ENCODE data around the gene EHHADH.

The EHHADH gene

DNA sequence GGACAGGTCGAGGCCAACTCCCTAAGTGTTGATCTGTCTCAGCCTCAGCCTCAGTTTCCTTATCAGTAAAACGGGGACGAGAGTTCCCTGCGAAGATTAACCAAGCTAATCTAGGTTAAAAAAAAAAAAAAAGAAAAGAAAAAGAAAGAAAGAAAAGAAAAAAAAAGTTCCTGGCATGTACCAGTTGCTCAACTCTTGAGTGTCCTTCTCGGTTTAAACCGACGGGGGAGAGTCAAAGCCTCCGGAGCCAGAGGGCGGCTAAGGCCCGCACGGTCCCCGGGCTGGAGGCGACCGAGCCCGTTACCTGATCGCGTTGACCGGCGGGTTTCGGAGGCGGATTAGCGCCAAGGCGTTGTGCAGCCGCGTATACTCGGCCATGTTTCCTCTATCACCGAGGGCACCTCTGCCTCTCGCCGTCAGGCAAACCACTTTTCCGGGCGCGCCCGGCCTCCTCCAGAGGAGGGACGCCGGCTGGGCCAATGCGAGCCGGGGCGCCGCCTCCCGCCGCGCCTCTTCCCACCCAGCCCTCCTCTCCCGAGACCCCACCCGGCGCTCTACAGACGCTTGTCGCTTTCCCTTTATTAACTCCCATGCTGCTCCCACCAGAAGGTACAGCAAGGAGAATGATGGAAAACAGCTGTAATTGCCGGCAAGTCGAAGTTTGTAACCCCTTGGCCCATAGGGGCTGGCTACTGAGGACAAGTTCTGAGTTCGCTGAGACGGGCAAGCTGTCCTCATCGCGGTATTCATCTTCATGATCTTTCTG lies at the start of gene EHHADH:
Gene EHHADH (minus strand): TSS at position 405 of the 766 bp plus-strand sequence. CDS start 27 bp downstream, at position 378.
- TF ChIP-seq, protein P1, sequence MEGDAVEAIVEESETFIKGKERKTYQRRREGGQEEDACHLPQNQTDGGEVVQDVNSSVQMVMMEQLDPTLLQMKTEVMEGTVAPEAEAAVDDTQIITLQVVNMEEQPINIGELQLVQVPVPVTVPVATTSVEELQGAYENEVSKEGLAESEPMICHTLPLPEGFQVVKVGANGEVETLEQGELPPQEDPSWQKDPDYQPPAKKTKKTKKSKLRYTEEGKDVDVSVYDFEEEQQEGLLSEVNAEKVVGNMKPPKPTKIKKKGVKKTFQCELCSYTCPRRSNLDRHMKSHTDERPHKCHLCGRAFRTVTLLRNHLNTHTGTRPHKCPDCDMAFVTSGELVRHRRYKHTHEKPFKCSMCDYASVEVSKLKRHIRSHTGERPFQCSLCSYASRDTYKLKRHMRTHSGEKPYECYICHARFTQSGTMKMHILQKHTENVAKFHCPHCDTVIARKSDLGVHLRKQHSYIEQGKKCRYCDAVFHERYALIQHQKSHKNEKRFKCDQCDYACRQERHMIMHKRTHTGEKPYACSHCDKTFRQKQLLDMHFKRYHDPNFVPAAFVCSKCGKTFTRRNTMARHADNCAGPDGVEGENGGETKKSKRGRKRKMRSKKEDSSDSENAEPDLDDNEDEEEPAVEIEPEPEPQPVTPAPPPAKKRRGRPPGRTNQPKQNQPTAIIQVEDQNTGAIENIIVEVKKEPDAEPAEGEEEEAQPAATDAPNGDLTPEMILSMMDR (IDR thresholded peaks at IDR 0.05), result no peak

DNA sequence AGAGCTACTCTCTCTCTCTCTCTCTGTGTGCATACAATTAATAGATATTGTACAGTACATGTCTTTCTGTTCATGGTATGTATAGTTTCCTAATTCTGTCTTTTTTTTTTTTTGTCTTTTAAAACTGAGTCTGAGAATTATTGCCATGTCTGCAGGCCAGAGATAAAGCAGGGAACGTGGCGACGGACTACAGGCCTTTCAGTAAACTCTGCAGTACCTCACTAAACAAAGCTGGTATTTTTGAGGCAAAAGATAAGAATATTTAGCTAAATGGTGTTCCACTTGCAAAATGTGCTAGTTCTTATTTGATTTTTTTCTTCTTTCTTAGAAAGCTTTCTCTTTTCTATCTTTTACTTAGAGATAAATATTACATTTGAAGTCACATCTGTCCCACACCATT lies 44.0 kb upstream of the EHHADH start:
- TF ChIP-seq, protein P1 (IDR thresholded peaks at IDR 0.05), result no peak

DNA sequence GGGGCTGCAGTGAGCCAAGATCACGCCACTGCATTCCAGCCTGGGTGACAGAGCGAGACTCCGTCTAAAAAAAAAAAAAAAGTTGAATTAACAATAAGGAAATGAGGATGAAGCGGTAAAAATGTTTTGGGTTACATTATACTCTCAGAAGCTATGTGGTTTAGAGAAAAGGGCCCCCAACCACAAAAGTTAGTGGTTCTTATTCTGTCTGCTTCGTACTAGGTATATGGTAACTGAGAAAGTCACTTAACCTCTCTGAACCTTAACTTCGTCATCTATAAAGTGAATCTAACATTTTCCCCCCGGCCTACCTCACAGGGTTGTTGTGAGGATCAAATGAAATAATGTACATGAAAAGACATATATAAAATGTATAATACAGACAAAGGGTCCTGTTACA lies 38.4 kb upstream of the EHHADH start:
- TF ChIP-seq, protein P1 (IDR thresholded peaks at IDR 0.05), result no peak

DNA sequence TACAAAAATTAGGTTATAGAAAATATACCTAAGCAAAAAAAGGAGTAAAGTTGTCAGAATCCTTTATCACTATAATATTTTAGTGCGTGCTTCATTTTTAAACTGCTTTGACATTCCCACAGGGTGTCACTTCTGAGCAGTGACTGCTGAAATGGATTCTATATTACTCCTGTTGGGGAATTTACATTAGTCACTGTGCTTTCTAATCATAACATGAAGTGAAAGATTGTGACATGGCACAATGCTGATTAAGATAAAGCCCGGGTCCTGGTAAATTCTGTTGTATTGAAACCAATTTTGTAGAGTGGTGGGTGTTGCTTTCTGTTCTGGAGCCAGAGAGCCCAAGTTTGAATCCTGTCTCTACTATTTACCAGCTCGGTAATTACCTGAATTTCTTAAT lies 36.4 kb upstream of the EHHADH start:
- TF ChIP-seq, protein P1 (IDR thresholded peaks at IDR 0.05), result no peak

DNA sequence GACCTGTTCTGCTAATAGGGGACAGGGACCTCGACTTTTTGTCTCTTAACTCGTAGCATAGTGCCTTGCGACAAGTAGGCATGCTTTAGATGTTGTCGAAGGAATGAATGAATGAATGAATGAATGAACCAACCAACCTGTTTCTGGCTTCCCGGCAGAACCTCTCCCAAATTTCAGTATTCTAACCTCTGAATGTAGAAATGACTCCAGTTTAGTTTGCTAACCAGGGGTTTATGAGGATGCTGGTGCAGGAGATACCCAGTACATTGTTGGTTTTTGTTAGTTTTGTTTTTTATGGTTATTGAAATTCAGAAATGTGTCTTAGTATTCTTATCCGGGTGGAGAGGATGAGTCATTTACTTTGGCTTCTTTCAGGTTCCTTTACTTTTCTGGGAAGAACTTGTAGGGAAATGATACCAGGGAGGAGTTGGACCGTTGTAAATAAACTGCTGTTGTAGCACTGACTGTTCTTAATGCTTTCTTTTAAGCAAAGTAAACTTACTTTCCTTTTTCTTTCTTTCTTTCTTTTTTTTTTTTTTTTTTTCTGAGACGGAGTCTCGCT lies 29.6 kb upstream of the EHHADH start:
- TF ChIP-seq, protein P1 (IDR thresholded peaks at IDR 0.05), result no peak

DNA sequence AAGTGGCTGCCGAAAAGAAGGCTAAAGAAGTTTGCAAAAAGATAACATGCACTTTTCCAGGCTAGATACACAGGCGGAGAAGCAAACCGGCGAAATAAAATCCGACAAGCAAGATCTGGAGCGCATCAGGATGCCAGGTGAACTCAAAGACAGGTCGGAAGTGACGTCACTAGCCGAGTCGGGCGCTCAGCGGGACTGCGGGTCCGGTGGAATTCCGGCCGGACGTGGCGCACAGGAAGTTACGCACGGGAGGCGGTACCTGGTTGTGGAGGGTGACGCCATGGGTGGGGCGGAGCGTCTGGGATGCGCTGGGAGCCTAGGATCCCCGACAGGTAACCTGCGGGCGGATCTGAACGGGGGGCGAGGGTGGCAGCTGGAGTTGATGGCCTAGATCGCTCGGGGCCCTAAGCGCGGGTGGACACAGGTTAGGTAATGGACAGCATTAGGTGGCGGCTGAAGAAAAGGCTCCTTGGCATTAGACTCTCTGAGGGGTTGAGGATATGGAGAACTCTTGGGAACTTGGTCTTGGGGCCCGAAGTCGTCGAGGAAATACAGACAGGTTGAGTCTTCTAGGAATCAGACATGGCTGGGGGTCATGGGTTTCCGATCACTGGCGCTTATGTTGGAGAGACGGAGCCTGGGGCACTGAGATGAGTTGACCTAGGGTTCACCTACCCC lies 29.0 kb upstream of the EHHADH start:
- TF ChIP-seq, protein P1 (IDR thresholded peaks at IDR 0.05), result no peak

DNA sequence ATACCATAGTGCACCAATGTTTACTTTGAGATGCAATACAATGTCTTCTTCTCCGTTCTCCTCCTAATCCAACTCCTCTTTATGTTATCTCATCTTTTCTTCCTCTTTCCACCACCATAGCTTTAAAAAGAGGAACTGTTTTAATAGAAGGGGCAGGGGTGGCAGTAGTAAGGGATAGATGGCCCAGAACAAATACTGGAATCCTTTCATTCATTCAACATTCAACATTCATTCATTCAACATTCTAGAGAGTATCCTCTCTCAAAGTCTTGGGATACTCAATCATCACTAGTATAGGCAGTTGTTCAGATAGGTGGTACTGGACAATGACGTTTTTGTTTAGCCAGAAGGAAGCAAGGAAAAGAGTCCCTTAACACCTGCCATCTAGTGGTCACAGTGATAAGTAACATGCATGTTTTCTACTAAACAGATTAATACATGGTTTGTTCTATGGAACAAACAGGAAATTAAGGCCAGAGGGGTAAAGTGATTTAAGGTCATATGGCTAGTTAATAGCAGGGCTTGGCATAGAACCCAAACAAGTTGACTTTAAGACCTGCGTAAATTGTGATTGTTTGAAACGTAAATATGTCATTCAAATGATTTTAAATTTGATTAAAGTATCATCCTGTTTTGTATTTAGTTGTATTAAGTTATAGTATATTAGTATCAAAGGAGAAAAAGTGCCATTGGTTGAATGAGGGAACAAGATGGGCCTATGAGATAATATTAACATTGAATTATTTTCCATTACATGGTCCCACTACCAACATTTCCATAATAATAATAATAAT lies 26.9 kb upstream of the EHHADH start:
- TF ChIP-seq, protein P1 (IDR thresholded peaks at IDR 0.05), result peak; percentile 82

Measured in LNCAP (cell line).